Natural killer cell (primary cell): ENCODE results near the gene RNASEL. TPM values are rescaled to one million over a fixed set of nuclear protein-coding genes. Genes with fewer than 3 reads are reported as not detected.

Source experiments
- ATAC-seq, 3 donors: fragments of 150-1000 bp in 2 of 3; fragments of 200-7000 bp in 1 of 3; cut with Tn5 transposase; 1 replicate in 1 of 3; 2 replicates in 2 of 3; pipeline ENCODE4 v1.10.0; 2021; ENCODE audit warnings: mild to moderate bottlenecking in 2 of 3, moderate library complexity in 2 of 3
- DNase-seq, 2 donors: peaks; one replicate each; pipeline versions ENCODE4 v3.0.0 to v3.0.0-alpha.2; 2013 to 2021; ENCODE audit warnings: mixed read lengths in 1 of 2
- H3K27ac ChIP-seq: one replicate; pipeline ENCODE4 v1.5.1; 2013; ENCODE audit warnings: mild to moderate bottlenecking, low read length
- H3K27me3 ChIP-seq: one replicate; pipeline ENCODE4 v1.6.1; 2013; ENCODE audit warnings: low read length; ENCODE audit not compliant: control insufficient read depth, insufficient read depth
- H3K36me3 ChIP-seq: one replicate; pipeline ENCODE4 v1.6.1; 2013; ENCODE audit warnings: low read length; ENCODE audit not compliant: control insufficient read depth, insufficient read depth
- H3K4me1 ChIP-seq: one replicate; pipeline ENCODE4 v1.6.1; 2013; ENCODE audit warnings: low read length; ENCODE audit not compliant: control insufficient read depth, insufficient read depth
- H3K4me3 ChIP-seq: one replicate; pipeline ENCODE4 v1.5.1; 2013; ENCODE audit warnings: low read length
- H3K9me3 ChIP-seq: one replicate; pipeline ENCODE4 v1.6.1; 2013; ENCODE audit warnings: low read length; ENCODE audit not compliant: control insufficient read depth, insufficient read depth
- H3K27ac Mint-ChIP-seq, 2 donors: one replicate each; pipeline ENCODE4 v1.8.0; 2022; ENCODE audit warnings: mild to moderate bottlenecking in 2 of 2, mixed read lengths in 2 of 2, moderate library complexity in 1 of 2
- H3K27me3 Mint-ChIP-seq, 2 donors: one replicate each; pipeline ENCODE4 v1.8.0; 2022; ENCODE audit warnings: low read depth in 2 of 2, mixed read lengths in 2 of 2
- H3K36me3 Mint-ChIP-seq: one replicate; pipeline ENCODE4 v1.8.0; 2022; ENCODE audit warnings: mixed read lengths
- H3K4me1 Mint-ChIP-seq, 2 donors: one replicate each; pipeline ENCODE4 v1.8.0; 2022; ENCODE audit warnings: mixed read lengths in 2 of 2
- H3K4me3 Mint-ChIP-seq: one replicate; pipeline ENCODE4 v1.8.0; 2022; ENCODE audit warnings: mild to moderate bottlenecking, moderate library complexity, mixed read lengths
- H3K9me3 Mint-ChIP-seq, 2 donors: one replicate each; pipeline ENCODE4 v1.8.0; 2022; ENCODE audit warnings: mixed read lengths in 2 of 2
- CTCF ChIP-seq: fragments of 200-600 bp; IDR thresholded peaks from one replicate; pipeline ENCODE4 v1.8.0; 2022; ENCODE audit warnings: antibody characterized with exemption
- WGBS: methylation state at CpG from one replicate; pipeline ENCODE4 v1.1.7; 2013; ENCODE audit warnings: missing lambda C conversion rate; ENCODE audit not compliant: insufficient coverage; 5-methylcytosine and 5-hydroxymethylcytosine counted together
- intact Hi-C: fragments of 100-400 bp; cut with micrococcal nuclease; formaldehyde crosslinking; loops from one replicate; pipeline ENCODE4 v1.14.2; 2022
- total RNA-seq, 4 donors: library from RNA; stranded (reverse); fragments of 120-200 nt in 1 of 4; gene quantifications; one replicate each; pipeline versions ENCODE4 v1.2.3 to v1.2.4, GENCODE V29; 2013 to 2022

The RNASEL gene
- total RNA-seq, 3 donors from 2014 or later (not counting 1 experiment from before 2014, with no cell fraction given) = 3.3 to 5.8 (median 4.8) TPM

- Histone ChIP-seq H3K9me3 (peaks cover 6% of the 10 kb centered on the region), H3K36me3 (no peaks in the 10 kb centered on the region), H3K27me3 (no peaks in the 10 kb centered on the region), H3K27ac (no peak overlapping the region), H3K4me1 (no peaks in the 10 kb centered on the region), H3K4me3 (no peak overlapping the region)
- no peak for ATAC-seq
- H3K4me3 Mint-ChIP-seq = no peak overlapping the region
- no peak for TF ChIP-seq CTCF
- peaks cover 2 to 3% of the 10 kb centered on the region in 2 donors for H3K9me3 Mint-ChIP-seq
- H3K27me3 Mint-ChIP-seq = peaks cover 9% of the 10 kb centered on the region in 2 donors
- H3K27ac Mint-ChIP-seq = no peak overlapping the region
- H3K4me1 Mint-ChIP-seq = no peaks in the 10 kb centered on the region
- no peak for DNase-seq
- intact Hi-C loops = no loop called here
- H3K36me3 Mint-ChIP-seq = no peaks in the 10 kb centered on the region
These were observed 32.8 kb downstream of the RNASEL start for GRCh38 chr1:182556279-182556678.

GRCh38 chr1:182555493-182555892, 33.6 kb downstream of the RNASEL start:
- Mint-ChIP-seq H3K4me1 (no peaks in the 10 kb centered on the region), H3K36me3 (no peaks in the 10 kb centered on the region), H3K9me3 (peaks cover 2 to 3% of the 10 kb centered on the region in 2 donors), H3K27me3 (peaks cover 9% of the 10 kb centered on the region in 2 donors), H3K27ac (no peak overlapping the region), H3K4me3 (no peak overlapping the region)
- Histone ChIP-seq H3K9me3 (peaks cover 6% of the 10 kb centered on the region), H3K27me3 (no peaks in the 10 kb centered on the region), H3K4me1 (no peaks in the 10 kb centered on the region), H3K36me3 (no peaks in the 10 kb centered on the region), H3K4me3 (no peak overlapping the region), H3K27ac (no peak overlapping the region)
- 95% methylated on average over 1 of the region's 1 CpG for WGBS
- DNase-seq (no peak), ATAC-seq (no peak)
- no peak for TF ChIP-seq CTCF
- intact Hi-C loops = no loop called here

GRCh38 chr1:182552527-182552926, 36.5 kb downstream of the RNASEL start:
- H3K4me3 ChIP-seq = no peak overlapping the region
- ATAC-seq (no peak), DNase-seq (no peak)
- H3K4me3 Mint-ChIP-seq = no peak overlapping the region
- peaks cover 6% of the 10 kb centered on the region for H3K9me3 ChIP-seq
- H3K4me1 ChIP-seq = no peaks in the 10 kb centered on the region
- no peaks in the 10 kb centered on the region for H3K36me3 Mint-ChIP-seq
- H3K36me3 ChIP-seq = no peaks in the 10 kb centered on the region
- H3K27ac Mint-ChIP-seq = no peak overlapping the region
- no peak for TF ChIP-seq CTCF
- 80% methylated on average over 1 of the region's 2 CpGs for WGBS
- no peaks in the 10 kb centered on the region for H3K4me1 Mint-ChIP-seq
- peaks cover 2 to 3% of the 10 kb centered on the region in 2 donors for H3K9me3 Mint-ChIP-seq
- H3K27ac ChIP-seq = no peak overlapping the region
- intact Hi-C loops = no loop called here
- H3K27me3 Mint-ChIP-seq = peaks cover 0 to 4% of the 10 kb centered on the region in 2 donors
- H3K27me3 ChIP-seq = no peaks in the 10 kb centered on the region

GRCh38 chr1:182549811-182550210, 39.2 kb downstream of the RNASEL start:
- WGBS = no CpG with 5 or more reads among the region's 1 CpG
- no peaks in the 10 kb centered on the region for H3K4me1 Mint-ChIP-seq
- no peak overlapping the region for H3K27ac ChIP-seq

More at GRCh38 chr1:182549811-182550210, 39.2 kb downstream of the RNASEL start:
- Histone ChIP-seq H3K36me3 (no peaks in the 10 kb centered on the region), H3K4me3 (no peak overlapping the region), H3K27me3 (no peaks in the 10 kb centered on the region), H3K4me1 (no peaks in the 10 kb centered on the region), H3K9me3 (peaks cover 6% of the 10 kb centered on the region)
- TF ChIP-seq CTCF = no peak
- ATAC-seq = no peak
- H3K36me3 Mint-ChIP-seq = no peaks in the 10 kb centered on the region
- DNase-seq = no peak
- intact Hi-C loops = no loop called here
- peaks cover 2 to 3% of the 10 kb centered on the region in 2 donors for H3K9me3 Mint-ChIP-seq
- no peak overlapping the region for H3K27ac Mint-ChIP-seq
- H3K4me3 Mint-ChIP-seq = no peak overlapping the region
- H3K27me3 Mint-ChIP-seq = peaks cover 11 to 14% of the 10 kb centered on the region in 2 donors
